Hindlimb muscle (tissue), 1 donor: ENCODE results near the gene CLBA1. TPM values are rescaled to one million over a fixed set of nuclear protein-coding genes. Genes with fewer than 3 reads are reported as not detected.

ENCODE experiments used
- DNase-seq: peaks from one replicate; pipeline ENCODE4 v3.0.0-alpha.2; 2013
- polyA plus RNA-seq: library from polyadenylated mRNA; unstranded; fragments of 120-200 nt; gene quantifications from one replicate; pipeline ENCODE4 v1.2.1, GENCODE V29; 2013; ENCODE audit not compliant: insufficient read length

Gene CLBA1
- polyA plus RNA-seq, 1 donor, result 5.0 TPM

DNA sequence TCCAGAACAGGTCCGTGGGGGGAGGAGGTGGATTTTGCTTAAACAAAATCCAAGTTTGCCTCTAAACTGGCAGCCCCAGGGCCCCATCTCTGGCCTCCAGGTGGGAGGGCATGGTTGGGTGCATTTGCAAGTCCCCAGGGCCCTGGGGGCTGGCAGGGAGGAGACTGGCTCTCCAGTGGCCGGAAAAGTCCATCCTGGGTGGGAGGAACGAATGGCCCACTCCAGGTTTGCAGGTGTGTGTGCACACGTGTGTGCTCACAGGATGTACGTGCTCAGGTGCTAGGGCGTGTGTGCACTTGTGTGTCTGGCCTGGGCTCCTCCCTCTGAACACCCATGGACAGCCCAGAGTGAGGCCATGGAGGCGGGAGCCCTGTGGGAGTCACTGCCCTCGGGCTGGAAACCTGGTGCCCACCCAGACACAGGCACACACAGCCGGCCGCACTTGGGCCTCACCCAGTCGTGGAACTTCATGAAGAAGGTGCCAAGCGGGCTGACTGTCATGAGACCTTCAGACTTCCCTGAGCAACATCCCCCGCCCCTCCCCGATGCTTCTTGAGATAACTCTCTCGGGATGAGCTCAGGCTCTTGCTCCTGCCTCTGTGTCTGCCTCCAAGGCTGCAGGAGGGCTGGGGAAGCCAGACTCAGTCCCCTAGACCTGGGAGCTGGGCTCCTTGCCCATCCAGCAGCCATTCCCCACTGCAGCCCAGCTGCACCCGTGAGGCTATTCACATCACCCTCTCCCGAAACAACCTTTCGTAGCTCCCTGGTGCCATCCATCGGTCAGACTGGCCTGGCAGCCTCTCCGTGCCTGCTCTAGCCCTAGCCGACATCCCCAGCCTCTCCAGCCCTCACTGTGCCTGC is 16.8 kb upstream of the CLBA1 start:
- no peak for DNase-seq

DNA sequence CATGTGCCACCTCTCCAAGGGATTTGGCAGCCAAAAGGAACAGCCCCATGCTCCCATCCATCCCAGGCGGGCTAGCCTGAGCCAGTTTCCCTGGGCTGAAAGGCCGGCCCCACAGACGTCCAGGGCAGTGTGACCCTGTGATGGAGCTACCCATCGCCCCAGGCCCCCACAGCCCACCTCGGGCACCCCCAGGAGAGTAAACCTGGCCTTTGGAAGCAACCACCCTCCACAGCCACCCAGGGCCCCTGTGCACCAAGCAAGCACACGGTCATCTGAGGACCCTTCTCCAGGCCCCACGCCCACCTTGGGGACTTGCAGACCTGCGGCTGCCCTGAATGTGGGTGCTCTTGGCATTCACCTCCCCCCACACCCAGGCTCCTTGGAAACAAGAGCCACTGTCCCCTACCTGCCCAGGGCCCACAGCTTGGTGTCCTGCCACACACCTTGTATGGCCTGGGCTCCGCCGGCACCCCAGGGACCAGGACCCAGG is 15.8 kb upstream of the CLBA1 start:
- DNase-seq, result no peak

DNA sequence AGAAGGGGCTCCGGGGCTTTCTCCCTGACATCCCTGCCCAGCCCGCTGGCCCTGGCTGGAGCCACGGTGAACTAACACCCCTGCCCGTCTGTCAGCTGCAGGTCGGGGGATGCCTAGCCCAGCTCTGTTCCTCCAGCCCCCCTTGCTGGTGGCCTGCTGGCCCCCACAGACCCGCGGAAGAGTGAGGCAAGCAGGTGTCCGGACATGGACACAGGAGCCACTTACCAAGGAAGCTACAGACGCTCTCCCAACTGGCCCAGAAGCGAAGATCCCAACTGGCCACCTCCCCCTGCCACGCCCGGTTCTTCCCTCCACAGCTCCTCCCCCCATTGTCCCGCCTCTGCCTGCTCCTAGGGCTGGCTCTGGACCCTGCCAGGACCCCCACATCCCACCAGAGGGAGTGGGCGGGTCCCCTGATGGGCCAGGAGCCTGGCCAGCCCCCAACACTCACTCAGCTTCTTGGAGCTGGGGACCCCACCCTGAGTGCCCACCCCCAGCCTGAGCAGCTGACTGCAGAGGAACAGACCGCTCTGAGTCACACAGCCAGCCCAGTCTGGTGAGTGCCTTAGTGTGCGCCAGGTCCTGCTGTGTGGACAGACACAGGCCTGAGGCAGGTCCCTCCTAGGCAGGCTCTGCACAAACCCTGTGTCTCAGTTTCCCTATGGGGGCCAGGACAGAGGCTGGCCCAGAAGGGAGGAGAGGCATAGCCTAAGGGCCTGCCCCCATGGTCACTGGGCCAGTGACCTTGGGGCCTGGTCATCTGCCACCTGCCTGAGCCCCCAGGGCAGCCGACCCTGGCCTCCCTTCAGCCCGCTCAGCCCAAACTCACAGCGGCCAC is 15.1 kb upstream of the CLBA1 start:
- peak; percentile 72 for DNase-seq

DNA sequence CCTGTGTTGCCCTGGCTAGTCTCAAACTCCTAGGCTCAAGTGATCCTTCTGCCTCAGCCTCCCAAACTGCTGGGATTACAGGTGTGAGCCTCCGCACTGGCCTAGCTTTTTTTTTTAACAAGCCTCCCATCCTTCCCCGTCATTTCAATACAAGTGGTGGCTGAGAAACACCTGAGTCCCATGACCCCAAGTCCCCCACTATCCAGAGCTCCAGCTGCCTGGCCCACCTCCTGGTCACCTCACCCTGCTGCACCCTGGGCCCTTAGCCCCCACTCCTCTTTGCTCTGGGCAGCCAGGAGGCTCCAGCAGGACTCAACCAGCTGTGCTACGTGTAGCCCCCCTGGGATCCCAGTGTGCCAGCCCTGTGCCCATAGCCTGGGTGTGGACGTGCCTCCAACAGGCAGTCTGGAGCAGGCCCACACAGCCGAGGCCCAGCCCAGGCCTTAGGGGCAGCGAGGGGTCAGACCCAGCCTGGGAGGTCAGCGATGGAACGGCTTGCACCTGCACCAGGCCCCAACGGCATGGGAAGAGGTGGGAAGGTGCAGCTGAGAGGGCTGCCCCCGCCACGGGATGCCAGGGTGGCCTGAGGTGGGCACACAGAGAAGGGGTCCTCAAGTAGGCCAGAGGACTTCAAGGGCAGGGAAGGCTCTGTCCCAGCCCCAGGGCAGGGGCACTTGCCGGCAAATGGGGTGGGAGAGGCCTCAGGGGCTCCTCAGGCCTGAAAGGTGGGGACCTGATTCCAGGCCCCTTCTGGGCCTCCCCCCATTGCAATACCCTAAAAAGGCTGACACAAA is 13.9 kb upstream of the CLBA1 start:
- no peak for DNase-seq

DNA sequence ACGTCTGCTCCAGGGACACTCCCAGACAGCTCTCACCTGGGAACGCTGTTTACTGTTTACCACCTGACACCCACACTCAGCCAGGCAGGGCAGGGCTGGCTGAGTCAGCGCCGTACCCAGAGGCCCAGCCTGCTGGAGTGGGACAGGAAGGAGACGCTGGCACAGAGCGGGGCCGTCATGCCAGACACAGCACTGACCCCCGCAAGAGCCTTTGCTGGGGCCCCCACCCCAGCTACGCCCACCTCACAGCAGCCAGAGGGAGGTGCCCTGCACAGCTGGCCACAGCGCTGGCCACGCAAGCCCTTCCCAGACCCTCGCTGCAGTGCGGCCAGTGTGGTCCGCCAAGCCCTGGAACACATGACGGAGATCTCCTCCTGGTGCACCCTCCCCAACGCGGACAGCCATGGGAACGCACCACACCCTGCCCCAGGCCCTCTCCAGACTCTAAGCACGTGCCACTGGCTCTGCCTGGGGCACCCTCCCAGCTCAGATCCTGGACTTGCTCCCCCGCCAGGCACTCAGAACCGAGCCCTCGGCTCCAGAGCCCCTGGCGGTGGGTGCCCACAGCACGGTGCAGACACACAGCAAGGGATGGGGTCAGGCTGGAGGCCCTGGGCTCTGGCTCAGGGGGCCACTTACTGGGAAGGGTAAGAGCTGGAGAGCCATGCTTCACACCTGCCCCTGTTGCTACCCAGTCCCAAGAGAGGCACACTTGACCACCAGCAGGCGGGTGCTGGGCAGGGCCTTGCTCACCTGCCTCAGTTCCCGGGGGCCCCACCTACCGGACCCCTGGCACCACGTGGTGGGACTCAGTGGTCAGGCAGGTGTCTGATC is 13.1 kb upstream of the CLBA1 start:
- no peak for DNase-seq

DNA sequence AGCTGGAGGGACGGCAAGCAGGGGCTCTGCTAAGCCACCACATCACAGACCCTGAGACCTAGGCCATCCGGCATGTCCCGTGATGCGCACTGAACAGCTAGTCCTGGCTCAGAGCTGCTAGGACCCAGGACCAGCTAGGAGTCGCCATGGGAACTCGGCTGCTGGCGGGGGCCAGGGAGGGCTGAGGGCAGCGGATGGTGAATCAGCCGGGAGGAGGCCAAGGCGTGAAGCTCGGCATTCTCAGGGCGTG is 12.5 kb upstream of the CLBA1 start:
- DNase-seq, result no peak

DNA sequence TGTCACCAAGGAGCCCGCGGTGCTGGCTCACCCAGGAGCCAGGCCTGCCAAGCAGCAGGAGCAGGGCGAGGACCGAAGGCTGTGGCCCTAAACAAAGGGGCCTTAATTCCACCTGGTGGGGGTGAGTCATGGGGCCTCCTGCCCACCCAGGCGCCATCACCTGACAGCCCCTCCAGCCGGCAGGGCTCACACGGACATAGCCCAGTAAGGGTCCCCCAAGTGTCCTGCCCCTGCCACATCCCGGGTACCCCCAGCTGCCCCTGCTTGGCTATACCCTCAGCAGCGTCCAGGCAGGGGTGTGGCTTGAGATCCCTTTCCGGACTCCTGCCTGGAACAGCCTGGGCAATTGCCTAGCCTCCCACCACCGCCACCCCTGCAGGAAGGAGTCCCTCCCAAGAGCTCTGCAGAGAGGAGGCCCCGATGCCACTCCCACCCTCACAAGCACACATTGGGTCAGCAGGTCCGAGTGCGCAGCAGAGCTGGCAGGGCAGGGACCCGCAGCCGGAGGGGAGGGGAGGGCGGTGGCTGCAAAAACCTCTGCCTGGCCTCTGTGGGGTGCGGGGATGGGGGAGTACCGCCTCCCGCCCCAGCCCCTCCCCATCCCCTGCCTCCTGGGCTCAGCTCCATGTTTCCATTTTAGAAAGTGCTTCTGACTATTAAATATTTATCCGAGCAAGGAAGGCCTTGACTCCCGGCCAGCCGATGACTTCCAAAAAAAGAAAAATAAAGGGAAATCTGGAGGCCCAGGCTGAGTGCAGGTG is 12.0 kb upstream of the CLBA1 start:
- DNase-seq, result peak; percentile 88

DNA sequence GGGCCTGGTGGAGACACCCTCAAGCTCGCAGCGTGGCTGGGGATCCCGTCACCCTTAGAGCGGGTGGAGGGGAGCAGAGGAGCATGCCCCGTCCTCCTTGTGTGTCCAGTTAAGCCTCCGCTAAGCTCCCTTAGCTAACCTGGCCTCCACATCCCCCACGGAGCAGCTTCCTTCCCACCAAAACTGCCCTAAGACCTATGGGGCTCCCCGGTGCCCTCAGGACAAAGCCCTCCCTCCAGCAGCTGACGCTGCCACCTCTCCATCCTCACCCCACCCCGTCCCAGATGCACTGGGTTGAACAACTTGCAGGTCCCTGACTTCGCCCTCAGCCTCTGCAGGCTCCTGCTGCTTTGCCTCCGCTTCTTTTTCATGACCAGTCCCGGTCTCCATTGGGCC is 11.4 kb upstream of the CLBA1 start:
- no peak for DNase-seq

DNA sequence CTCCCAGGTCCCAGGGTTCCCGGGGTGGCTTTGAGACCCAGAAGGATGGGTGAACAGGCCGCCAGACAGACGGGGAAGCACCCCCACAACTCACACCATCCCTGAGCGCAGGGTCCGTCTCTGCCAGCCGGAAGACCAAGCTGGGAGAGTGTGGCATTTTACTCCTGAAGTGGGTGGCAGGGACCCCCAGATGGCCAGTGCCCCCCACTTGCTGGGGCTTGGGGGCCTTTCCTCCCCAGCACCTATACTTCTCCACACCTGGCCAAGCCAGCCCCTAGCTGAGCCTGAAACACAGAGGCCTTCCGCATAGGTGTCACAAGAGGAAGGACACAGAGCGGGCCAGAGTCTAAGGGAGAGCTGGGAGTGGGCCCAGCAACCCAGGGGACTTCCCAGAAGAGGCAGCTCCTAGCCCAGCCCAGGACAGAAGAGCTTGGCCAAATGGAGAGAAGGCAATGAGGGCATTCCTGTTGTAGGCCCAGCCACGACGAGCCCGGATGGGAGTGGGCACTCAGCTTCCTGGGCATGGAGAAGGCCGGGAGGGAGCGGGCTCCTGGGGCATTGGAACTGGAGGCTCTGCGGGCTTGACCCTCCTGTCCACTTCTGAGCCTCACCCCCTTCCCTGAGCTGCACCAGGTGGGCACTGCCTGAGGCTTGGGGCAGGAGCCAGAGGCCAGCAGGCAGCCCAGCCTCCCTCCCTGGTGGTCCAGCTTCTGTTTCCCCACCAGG is 10.8 kb upstream of the CLBA1 start:
- no peak for DNase-seq

DNA sequence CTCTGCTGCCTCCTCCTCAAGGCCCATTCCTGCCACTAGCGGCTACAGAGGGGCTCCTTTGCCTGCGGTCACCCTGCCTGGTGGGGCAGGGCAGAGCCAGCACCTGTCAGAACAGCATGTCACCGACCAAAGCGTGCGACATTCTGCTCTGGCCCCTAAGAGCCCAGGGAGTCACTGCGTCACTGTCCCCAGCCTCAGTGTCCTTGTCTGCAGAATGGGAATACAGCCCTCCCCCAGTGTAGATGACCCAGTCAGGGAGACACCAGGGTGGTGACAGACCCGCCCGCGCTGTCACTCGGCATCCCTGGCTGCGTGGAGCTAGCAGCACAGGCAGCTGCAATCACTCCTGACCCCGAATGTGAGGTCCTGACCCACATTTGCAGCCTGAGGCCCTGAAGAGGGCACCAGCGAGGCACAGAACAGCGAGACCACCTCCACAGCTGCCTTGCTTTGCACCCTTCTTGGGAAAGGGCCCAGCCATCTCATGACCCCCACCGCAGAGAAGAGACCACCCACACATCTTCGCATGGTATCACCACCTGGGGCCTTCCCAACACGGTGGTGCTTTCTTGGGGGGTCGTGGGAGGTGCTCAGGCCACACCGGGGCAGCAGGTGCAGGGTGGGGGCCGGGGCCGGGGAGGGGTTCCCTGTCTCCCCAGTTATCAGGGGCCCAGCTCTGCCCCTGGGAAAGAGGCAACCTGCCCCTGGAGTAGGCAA is 9.9 kb upstream of the CLBA1 start:
- DNase-seq, result no peak

DNA sequence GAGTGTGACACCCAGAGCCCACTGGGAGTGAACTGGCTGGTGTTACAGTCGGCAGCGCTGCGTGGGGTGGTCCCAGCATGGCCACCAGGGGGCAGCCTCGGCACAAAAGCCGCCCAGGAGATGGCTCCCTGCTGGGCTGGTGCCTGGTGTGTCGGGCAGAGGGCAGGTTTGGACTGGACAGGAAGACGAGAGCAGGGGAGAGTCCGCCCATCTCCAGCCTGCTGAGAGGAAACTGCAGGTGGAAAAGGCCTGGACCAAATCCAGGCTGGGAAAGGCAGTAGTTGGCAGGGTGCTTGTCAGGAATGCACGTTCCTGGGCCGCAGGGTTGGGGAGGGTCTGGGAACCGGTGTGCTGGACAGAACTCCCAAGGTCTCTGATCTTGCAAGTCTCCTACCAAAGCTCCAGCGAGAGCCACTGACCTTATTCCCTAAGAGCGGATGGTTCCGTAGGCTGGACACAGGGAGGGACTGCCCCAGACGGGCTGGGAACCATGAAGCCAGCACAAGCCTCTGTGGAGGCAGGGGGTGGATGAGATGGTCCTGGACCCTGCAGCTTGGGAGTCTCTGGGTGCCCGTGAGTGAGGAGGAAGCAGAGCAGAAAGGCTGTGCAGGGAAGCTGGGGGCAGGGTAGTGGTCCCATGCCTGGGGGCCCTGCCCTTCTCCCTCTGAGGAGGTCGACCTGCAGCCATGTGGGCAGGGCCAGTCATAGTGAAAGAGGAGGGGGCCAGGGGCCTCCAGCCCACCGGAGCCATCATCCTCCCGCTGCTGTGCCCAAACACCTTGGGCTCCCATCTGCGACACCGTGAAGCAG is 9.2 kb upstream of the CLBA1 start:
- no peak for DNase-seq

DNA sequence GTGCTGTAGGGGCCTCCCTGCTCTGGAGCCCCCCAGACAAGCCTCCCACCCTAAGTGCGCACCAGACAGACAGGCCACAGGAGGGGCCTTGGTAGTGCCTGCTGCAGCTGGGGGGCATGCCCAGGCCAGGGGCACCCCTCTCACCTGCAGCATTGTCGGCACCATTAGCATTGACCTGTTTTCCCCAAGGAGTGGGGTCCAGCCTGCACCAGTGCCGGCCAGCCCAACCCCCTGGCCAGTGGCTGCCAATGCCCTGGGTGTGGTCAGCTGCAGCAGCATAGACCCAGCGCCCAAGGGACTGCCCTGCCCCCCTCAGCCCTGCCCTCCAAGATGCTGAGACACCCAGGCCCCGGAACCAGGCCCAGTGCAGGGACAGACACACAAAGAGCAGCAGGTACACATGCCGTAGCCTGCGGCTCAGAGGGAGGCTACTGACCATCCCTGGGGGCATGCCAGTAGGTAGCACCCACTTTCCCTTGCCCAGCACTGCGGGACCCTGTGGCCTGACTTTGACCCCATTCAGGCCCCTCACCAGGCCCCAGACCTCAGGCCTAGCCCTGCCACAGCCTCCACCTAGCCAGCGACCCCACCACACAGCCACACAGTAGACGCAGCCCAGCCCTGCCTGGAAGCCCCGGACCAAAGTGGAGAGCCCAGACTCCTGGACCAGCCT is 8.4 kb upstream of the CLBA1 start:
- no peak for DNase-seq

DNA sequence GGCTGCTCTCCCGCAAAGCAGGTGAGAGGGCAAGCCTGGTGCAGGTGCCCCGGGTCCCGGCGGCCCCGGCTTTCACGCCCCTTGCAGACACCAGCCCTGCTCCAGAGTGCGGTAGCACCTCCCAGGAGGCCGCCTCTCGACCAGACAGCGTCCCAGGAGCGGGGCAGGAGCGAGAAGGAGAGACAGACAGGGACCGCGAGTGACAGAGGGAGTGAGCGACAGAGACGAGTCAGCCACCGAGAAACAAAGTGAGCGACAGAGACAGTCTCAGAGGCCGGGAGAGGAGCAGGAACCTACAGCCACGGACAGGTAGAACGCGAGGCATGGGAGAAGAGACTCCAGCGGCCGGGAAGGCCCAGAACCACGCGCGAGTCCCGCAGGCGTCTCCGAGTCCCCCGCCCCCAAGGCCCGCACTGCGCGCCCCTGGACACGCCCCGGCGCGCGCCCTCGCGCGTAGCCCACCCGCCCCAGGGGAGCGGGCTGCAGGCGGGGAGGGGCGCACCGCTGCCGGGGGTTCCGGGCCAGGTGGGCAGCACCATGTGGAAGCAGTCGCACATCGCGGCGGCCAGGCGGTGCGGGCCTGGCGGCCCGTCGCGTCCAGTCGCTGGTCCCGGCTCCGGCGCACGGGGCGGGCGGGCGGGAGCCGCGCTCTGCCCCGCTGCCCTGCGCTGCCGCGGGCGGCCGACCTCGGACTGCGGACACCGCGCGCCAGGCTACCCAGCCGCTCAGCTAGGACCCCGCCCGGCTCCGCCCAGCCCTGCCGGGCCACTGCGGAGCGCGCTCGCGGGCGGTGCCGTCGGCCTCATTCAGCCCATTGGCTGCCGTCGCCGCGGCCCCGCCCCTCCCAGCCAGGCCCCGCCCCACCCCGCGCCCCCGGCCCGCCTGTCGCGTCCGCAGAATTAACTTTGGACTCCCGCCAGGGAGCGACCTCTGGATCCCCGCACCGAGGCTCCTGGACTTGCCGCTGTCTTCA is 7.6 kb upstream of the CLBA1 start, which contains the start of gene AHNAK2:
Gene AHNAK2 (minus strand): TSS at position 694 of the 973 bp plus-strand sequence. CDS start 137 bp downstream, at position 557.
- peak; percentile 76 for DNase-seq

DNA sequence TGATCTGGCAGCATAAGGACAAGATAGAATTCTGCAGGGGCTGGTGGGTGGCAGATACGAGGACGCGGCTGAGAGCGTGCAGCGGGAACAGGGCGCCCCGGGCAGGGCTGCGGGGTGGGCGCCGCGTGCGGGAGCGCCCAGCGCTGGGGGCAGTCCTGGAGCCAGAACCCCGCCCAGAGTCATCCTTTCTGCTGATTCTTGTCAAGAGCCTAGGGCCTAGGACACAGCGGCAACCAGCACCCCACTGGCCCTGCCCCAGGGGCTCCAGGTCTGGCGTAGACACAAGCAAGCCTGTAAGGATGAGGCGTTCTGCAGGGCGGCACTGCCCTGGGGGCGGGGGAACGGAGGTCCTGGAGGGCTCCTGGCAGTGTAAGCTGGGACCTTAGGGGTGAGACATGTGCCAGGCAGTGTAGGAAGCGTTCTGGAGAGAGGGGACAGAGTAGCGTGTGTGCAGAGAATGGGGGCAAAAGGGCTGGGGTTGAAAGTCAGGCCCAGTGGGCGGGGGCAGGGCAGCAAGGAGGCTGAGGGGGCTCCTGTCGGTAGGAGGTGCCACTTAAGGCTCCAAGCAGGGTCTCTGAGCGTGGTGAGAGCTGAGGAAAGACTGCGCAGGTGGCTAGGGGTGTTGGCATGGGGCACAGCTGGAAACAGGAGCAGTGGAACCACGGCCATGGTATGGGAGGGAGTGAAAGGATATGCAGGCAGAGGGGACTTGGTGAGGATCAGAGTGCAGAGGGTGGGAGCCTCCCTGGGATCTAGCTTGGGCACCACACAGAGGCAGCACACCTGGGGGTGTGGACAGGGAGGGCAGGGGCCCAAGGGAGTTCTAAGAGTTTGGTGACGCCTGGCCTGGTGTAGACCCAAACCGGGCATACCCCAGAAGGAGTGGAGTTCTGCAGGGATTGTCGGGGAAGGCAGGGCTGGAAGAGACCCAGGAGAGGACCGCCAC is 6.6 kb upstream of the CLBA1 start:
- no peak for DNase-seq

DNA sequence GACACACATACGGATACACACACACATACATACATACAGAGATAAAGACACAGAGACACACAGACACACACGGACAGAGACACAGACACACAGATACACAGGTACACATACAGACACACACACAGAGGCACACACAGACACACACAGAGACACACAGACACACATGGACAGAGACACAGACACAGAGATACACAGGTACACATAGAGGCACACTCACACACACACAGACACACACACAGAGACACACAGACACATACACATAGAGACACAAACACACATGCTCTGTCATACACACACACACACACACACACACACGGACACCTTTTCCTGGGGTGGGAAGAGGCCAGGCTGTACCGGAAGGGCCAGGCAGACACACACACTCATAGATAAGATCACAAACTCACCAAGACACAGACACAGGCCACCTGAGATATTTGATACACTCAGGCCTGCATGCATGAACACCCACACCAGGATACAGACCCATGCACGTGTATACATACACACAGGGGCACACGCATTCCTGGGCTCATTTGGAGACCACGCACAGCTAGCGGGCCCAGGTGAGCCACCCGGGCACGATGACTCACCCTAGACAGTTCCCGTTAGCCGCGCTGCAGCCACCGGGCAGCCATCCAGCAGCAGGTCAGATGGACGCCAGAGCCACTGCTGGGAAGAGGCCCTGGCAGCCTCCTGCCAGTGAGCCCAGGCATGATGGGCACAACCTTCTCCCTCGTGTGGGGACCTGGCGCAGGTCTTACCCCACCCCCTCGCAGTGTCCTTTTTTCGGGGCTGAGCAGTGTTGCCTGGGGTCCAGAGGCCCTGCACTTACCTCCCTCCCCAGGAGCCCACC is 5.6 kb upstream of the CLBA1 start:
- no peak for DNase-seq
